NAMALWA (cell line): ENCODE results near the gene MYOCD.
A peak's percentile ranks its signal among the peaks of the same experiment; 100 is the strongest.

ENCODE experiments used
- DNase-seq: peaks from one replicate; pipeline ENCODE4 v3.0.0-alpha.2; 2015; ENCODE audit warnings: low spot score

Gene MYOCD

DNA sequence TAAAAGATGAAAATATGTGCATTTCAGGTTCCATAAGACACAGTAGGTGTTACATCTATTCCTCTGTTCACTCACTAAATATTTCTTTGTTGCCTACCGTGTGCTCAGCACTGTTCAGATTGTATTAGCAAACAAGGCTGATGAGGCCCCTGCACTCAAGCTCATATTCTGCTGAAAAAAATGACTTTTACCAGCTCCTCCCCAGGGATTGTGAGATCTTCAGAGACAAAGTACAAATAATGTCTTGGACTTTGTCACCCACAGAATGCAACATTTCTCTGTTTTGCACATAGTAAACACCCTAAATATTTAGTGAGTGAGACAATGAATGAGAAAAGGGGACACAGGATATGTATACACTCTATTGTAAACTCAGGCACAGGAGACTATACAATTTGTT, 21.9 kb upstream of the MYOCD start:
- no peak for DNase-seq

DNA sequence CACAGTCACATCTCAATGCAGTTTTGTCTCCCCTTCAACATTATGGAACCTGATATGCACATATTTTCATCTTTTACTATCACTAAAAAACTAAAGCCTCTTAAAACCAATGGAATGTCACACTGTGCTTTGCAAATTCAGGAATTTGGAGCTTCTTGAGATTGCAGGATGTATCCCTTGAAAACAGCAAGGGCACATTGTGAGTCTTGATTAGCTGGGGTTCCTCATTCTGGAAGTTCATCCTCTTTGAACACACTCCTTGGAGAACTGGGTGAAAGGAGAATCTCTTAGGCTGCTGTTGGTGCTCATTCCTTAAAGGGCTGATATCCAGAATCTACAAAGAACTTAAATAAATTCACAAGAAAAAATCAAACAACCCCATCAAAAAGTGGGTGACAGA, 21.1 kb upstream of the MYOCD start:
- no peak for DNase-seq

DNA sequence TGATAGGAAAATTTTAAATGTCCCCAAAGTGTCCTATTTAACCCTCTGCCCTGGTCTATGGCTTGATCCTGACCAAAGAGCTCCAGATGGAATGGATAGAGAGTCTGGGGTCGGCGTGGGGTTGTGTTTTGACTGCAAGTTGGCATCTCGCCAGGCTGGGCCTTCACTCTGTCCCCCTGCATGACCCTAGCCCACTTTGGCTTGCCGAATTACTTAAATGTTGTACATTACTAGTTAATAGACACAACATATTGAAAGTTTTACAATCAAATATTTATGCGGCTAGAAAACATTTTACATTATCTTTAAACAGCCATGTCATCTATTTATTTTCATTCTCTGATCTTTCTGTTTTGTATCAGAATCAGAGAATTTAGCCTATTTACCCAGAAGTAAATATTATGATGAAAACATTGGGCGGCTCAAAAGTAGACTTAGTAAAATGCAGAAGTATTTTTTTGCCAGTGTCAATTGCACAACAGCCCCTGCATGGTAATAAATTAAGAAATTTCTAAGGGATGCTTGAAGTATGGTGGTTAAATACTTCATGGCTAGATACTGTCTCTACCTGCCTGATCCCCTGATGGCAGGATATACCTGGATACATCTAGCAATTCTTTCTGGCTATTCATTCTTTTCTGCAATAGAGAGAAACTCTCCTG, 18.8 kb upstream of the MYOCD start:
- DNase-seq: no peak

DNA sequence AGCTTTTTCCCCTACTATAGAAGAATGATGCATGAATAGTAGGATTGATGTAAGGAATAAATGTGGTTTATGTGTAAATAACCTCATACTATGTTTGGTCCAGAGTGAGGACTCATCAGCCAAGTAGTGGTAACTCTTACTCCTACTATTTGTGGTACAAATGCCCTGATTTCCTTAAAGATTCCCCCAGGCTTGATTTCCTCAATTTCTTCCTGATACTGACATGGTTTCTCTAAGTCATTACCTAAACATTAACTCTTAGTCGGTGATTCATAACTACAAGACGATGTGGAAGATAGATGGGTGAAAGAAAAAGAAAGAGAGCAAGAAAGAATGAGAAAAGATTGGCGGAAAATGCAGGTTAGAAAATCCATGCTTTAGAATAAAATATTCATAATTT, 17.2 kb upstream of the MYOCD start:
- DNase-seq: no peak

DNA sequence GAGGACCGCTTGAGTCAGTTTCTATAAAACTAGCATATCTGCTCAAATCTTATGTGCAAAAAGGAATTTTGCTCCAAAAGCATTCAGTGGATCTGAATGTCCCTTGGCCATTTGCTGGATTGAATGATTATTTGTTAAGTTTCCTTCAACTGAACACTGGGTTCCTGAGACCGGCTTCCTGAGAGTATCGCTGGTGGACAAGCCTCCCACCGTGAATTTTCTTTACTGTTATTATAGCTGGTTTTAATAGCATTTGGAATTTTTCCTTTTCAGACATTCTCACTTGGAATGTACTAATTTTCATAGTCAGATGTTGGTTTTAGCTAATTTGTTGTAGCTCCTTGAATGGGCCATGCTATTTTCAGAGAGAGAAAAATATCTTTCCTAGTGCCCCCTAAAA, 9.8 kb upstream of the MYOCD start:
- no peak for DNase-seq

DNA sequence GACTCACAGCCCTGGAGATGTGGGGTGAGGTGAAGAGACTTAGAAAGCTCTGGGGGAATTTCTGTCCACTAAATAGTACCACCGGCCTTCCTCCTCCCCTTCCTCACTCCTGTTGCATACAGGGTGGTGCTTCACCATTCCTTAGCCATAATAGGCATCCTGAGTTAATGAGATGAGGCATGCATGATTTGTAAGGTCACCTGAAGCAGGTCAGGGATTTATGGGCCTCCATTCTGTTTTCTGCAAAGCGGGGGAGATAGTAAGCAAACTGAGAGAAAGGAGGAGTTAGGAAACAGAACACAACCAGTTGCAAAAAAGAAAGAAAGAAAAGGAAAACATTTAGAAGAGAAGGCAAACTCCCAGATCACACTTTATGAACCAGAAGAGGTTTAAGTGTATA, 9.3 kb upstream of the MYOCD start:
- no peak for DNase-seq

DNA sequence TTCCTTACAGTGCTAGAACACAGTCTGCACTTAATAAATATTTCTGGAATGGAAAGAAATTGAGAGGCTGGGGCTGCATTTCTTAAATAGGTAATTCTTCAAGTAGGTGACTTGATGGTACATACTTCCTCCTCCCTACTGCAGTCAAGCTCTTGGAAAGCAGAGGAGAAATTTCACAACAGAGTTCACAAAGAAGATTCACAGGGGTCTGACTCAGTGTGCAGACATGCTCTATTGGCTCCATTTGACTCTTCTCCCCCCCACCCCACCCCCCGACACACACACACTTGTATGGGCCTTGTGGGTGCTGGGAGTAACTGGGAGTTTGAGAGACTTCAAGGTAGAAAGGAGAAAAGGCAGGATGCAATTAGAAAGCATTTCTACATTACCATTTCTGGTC, 6.2 kb upstream of the MYOCD start:
- no peak for DNase-seq

DNA sequence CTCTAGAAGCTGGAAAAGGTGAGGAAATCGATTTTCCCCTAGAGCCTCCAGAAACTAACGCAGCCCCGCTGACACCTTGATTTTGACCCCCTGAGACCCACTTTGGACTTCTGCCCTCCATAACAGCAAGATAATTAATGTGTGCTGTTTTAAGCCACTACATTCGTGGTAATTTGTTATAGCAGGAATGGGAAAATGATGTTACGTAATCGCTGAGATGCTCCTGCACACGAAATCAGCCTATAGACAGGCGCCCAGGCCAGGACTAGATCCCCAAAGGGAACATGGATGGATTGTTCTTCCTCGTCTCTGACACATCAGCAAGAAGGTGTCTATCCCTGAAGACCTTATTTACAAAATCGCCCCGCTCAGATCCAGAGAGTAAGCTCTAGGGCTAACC, 1.4 kb upstream of the MYOCD start:
- no peak for DNase-seq

DNA sequence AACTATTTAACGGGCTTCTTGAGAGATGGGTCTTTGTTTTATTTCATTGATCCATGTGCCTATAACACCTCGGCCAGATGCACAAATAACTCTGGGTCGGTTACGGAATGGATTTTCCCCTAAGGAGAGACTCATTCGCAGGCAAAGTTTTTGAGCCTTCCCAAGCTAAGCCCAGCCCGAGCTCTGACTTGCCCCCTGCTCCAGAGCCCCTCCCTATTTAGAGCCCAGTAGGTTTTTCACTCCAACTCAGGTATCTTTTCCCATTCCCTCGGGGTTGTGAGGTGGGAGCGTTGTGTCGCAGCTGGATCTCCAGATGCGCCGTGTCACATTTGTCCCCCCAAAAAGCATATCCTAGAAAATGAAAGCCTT, 812 bp upstream of the MYOCD start:
- no peak for DNase-seq

DNA sequence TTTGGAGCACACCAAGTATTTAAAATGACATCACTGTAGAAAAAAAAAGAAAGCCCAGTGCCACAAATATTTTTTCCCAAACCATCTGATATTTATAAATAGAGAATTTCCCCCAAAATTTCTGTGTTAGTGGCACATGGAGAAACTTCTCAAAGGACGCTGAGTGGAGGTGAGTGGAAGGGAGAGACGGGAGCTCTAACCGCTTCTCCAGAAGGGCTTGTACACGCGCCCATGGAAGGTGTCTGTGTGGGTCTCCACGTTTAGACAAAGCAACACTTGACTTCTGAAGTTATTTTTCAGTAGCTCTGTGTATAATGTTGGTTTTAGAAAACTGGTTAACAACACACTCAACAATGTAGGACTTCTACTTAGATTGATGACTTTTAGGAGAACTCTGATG, 1.0 kb downstream of the MYOCD start:
- no peak for DNase-seq

DNA sequence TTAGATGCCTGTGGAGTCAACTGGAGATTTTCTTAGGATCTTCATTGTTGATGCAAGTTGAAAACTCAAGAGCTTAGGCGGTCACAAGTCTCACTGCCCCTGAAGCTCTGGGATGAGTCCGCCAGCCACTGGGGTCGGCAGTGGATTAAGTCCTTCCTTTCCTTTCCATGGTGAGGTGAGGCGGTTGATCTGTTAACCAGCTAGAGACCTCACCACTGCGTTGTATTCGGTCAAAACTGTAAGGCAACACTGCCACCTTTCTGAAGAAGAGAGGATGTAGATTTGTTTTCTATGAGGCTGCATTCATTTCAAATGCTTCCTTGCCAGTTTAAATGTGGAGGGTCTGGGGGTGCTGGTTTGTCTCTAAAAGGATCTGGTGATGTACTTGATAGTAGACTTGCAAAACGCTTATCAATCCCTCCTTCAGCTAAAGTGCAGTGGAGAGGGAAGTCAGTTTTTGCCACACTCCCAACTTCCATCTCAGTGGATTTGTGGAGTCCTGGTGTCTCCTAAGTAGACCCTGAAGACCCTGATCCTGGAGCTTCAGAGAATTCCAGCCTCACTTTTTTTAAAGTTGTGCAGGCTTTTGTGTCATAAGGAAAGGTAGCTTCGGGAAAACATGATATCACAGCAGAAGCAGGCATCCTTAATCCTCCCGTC, 1.7 kb downstream of the MYOCD start:
- DNase-seq: peak; percentile 41

DNA sequence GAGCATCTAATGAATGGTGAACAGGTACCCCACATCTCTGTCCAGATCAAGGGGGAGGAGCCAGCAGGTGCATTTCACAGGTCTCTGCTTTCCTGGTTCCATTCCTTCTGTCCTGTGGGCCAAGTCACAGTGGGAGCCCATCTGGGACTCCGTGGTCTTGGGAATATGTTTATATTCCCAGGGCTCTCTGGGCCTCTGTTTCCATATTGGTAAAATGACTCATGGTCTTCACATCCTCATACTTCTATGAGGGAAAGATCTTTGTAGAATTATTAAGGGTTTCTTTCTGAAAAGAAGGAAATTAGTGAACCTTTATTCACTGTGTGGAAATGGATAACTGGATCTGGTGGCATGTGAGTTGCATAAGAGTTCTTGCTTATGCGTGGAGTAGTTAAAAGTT, 6.2 kb downstream of the MYOCD start:
- no peak for DNase-seq

DNA sequence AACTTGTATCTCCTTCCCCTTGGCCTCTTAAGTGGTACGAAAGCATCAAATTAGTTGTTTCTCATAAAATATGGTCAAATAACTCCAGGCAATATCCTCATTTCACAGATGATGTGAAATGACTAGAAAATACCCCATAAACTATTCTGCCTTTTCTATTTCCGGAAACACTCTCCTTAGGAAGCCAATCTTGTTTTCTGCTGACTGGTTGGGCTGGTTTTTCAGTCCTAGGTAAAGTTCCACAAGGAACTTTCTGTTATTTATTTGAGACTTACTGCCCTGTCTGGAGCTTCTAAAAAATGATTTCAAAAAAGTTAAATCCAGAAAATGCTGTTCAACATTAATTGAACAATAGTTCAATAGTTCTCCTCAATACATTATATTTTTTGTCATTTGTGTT, 7.3 kb downstream of the MYOCD start:
- DNase-seq: no peak

DNA sequence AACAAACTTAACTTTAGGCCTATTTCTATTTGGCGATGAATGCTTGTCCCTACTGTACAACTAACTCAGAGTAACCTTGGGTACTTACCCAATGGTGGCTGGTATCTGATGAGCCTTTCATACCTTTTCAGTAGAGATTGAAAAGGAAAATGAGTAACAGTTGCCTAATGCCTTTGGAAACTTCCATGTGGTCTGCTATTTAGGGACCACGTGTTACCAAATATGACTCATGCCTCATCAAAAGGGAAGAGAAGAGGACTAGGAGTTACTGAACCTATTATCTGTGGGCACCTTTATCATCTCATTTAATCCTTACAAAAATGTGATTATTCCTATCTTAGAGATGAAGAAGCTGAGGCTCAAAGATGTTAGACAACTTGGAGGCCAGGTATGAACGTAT, 8.1 kb downstream of the MYOCD start:
- no peak for DNase-seq

DNA sequence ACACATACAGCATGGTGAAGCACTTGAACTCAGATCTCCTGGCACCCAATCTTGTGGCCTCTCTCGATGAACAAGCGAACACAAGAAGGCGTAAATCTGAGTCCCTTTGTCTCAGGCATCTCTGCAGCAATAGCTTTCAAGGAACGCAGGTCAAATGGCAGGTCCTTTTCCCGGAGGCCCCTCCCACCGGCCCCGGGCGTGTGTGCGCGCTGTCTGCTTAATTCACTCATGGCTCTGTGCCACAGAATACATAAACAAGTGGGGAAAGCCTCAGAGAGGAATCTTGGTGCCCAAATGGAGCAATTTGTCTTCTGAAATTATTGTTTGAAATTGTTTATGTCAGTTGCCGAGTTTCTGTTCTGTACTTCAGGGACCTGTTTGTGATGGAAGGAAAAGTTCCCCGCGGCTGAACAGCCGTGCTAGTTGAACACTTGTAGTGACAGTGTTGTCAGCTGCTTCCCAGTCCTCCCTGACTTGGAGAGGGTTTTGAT, 14.8 kb downstream of the MYOCD start:
- DNase-seq: no peak

DNA sequence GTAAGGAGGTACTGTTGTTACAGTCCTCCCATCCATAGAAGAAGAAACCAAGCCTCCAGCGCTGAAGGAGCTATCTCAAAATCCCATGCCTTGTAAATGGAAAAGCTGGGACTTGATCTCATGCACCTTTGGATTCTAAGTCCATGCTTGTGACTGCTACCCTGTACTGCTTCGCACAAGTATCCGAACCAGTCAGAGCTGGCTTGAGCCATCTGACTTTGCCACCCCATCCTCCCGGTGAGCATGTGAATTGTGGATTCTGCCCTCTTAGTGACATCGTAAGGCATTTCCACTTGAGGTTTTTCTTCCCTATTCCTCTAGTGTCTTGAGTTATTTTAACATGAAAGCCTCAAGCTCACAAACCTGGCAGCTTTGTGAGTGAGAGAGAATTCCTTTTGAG, 15.3 kb downstream of the MYOCD start:
- DNase-seq: no peak

DNA sequence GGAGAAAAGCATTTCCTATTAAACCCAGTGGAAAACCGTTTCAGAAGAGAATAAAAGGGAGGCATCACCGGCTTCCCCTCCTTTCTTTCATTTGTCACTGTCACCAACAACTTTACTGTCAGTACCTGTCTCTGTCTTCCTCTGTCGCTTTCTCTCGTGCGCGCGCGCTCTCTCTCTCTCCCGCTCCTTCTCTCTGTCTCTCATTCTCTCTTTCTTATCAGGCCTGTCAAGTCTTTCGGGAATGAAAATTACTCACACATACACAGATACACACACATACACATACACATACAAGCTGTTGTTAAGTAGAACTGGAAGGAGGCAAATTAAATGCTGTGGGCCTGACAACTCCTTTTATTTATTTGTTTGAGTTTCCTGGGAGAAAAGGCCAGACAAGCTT, 17.6 kb downstream of the MYOCD start:
- DNase-seq: no peak

DNA sequence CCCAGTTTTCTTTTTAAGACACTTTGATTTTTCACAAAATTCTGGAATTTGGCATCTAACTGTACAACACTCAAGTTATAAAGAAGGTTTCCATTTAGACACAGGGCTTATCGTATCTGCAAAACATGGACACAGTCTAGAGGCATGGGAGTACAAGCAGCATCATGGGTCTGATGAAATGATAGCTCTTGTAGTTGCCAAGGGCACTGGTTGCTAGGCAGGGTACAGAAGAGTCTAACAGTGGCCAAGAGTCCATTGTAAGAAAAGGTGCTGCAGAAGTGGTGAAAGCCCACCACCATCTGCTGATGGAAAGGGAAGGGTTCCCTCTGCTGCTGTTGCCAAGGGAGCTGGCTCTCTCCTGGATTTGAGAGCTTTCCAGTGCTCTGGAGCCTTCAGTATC, 20.8 kb downstream of the MYOCD start:
- no peak for DNase-seq

DNA sequence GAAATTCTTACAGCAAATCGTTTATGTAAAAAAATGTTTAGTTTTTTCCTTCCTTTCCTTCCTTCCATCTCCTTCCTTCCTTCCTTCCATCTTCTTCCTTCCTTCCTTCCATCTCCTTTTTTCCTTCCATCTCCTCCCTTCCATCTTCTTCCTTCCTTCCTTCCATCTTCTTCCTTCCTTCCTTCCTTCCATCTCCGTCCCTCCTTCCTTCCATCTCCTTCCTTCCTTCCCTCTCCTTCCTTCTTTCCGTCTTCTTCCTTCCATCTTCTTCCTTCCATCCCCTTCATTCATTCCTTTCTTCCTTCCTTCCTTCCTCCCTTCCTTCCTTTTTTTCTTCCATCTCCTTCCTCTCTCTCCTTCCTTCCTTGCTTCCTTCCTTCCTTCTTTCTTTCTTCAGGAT, 22.7 kb downstream of the MYOCD start:
- DNase-seq: no peak

DNA sequence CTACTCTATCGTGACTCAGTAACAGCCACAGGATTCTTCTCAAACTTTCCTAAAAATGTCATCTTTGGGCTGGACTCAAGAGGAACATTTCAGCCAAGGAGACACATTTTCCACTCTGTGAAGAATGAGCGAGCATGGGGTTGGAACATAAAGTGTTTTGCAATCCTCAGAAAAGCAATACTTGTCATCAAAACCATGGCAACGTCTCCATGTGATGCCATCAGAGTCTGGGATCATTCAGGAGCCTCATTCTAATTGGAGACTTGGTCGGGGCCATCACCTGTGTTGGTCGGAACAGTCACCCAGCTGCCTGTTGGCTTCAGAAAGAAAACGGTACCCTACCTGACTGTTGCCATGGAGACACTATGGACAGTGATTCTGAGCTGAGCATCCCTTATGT, 25.5 kb downstream of the MYOCD start:
- no peak for DNase-seq

DNA sequence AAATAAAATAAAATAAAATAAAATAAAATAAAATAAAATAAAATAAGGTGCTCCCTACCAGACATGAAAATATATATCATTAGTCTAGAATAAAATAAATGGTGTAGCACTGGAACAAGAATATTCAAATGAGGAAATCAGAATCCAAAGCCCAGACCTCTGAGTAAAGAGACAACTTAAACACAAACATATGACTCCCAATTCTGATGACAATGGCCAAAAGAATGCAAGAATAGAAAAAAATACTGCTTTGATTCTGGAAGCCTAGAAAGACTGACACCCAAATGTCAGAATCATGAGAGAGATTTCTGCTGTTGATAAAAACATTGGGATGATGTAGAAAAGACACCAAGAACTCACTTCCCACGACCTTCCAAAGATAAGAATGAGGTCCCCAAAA, 27.9 kb downstream of the MYOCD start:
- no peak for DNase-seq

DNA sequence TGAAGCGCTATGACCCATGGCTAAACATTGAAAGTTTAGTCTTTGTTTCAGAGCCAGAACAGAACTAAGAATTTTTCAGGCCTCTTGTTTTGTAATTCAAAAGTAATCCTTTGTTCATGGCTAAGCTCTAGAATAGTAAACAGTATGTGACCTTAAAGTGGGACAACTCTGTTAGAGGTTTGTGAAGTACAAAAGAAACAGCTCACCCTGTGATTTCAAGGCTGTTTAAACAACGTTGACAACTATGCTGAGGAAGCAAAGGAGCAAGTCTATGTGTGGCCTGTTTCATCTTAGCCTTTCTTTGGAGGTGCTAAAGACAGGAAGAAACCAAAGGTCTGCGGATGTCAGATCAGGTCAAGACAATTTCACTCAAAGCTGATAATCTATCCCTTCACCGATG, 40.4 kb downstream of the MYOCD start:
- no peak for DNase-seq

DNA sequence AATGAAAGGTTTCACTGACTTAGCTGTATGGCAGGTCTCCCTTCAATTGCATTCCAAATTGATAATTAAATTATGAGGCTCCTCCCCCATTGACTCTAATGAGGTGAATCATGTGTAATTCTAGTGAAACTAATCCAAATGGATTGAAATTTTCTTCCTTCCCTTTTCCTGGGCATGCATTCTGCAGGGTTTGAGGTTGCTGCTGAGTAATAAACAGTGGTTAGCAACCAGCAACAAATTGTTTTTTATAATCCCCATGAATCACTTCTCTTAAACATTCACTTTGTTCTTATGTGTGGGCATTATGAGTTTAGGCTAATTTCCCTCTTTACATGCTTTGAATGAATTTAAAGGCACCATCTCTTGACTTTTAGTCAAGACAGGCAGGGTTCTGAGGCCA, 43.4 kb downstream of the MYOCD start:
- no peak for DNase-seq

DNA sequence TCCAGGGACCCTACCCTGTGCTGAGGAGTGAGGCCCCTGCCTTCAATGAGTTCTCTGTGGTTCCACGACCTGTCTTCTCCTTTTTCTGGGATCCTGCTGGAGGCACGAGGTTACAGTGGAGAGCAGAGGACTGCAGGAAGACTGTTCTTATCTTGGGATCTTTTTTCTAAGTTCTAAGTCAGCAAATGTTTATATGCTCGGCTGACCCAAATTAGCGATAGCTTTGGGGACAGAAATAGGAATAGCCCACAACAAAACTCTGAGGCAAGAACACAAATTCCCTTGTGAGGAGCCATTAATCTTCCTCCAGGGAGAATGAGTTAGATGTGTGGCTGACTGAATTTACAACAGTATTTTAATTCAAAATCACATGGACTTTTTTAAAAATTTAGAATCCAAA, 46.7 kb downstream of the MYOCD start:
- DNase-seq: no peak
